DLD1 (cell line): ENCODE data around the gene NDUFS1.
"Not testable (repeated sequence)": the region's sequence is repeated elsewhere in the genome, so short reads cannot be mapped to it uniquely, and the experiment has no call there.

Experiments
- in situ Hi-C: cut with HindIII; loops from 2 replicates; pipeline ENCODE4 v1.10.0; 2017; ENCODE audit warnings: low sequenced_read_pairs

NDUFS1 gene

DNA sequence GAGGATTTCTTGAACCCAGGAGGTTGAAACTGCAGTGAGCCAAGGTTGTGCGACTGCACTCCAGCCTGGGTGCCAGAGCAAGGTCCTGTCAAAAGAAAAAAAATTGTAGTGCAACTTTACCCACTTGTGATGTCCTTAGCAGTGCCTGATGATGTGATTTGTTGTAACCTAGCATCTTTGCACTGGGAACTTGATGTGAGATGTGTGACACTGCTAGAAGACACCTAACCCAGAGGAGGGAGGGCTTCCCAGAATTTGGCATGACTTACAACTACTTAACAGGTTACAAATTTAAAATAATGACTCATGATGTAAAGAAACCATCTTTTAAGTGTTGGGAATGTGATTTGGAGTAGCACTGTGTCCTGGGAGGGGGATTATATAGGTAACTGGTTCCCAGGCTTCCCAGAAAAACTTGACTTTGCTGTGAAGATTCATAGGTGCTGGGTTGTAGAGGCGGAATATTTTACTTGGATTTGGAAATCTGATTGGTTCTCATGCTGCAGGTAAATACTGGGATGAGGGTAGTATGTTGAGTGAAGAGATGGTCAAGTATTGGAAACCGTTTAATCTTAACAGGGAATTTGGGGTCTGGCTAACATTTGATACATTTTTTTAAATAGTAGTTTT, 4.1 kb upstream of the NDUFS1 start:
- in situ Hi-C loops, result no loop called here

DNA sequence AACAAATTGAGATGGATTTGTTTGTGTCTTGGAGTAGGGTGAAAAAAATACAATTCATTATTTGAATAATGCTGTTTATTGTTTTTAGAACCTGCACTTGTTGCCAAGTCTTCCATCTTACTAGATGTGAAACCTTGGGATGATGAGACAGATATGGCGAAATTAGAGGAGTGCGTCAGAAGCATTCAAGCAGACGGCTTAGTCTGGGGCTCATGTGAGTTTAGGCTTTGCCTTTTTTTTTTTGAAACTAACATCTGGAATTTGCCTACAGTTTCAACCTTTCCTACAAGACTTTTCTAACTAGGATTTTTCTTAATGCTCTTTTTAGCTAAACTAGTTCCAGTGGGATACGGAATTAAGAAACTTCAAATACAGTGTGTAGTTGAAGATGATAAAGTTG, 3.2 kb upstream of the NDUFS1 start:
- in situ Hi-C loops, result not testable (repeated sequence)

- in situ Hi-C loops, result no loop called here
Measured at GRCh38 chr2:206160807-206161179, 1.5 kb upstream of the NDUFS1 start.

DNA sequence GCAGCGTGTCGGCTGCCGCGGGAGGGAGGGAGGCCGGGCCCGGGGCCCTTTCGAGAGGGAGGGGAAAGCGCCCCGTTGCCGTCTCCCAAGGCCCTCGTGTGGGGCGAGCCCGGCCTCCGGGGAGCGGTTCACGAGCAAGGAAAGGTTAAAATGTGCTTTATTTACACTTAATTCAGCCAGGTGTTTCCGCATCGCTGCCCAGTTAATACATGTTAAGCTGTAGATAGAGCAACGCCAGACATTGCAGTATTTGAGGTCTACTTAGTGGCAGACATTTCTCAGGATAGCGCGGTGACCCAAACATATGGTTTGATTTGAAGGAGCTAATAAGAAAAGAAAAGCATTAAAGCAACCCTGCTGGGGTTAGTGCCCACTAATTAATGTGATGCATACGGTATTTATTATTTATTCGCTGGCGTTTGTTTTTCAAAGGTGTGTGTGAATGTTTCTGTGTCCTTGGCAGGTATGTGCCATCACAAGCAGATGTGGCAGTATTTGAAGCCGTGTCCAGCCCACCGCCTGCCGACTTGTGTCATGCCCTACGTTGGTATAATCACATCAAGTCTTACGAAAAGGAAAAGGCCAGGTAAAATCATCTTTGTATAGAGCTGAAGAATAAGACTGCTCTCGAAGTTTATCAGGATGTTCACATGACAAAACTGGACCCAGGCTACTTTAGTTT, 1.0 kb upstream of the NDUFS1 start:
- in situ Hi-C loops, result no loop called here

DNA sequence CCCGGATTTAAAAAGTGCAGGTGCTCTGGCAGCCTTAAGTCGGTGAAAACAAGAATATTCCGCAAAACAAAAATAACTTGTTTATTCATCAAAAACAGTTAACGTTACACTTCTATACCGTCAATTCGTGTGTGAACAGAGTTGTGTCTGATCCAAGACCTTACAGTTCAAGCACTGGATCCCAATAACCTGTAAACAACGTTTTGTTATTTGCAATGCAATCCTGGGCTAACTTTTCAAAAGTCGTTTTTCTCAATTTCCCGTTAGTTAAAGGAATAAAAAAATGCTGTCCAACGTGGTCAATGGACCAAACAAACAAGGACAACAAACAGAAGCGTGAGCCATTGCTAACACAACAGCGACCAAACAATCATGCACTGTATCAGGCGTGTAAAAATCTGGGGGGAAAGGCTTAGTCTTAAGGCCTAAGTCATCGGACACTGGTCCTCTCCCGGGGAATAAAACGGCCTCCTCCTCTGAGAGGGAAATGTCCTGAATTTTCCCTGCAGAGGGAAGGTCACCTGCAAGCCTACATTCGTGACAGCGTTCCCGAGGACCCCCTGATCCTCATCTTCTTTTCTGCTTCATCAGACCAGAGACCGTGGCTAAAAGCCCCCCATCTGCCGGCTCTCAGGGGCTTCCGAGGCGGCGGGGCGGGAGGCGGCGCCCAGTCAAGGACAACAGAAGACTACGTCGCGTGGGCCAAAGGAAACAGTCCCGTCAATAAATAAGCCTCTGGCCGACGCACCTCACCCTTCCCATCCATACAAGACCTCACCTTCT, 490 bp downstream of the NDUFS1 start:
- in situ Hi-C loops, result no loop called here

DNA sequence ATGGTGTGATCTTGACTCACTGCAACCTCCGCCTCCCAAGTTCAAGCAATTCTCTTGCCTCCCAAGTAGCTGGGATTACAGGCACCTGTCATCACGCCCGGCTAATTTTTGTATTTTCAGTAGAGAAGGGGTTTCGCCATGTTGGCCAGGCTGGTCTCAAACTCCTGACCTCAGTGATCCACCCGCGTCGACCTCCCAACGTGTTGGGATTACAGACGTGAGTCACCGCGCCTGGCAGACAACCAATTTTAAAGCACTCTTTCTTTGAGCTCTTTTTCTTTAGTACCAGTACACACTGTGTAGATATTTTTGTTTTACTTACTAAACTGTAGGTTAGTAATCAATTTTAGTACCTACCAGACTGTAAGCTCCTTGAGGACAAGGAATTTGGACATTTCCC, 2.2 kb downstream of the NDUFS1 start:
- in situ Hi-C loops, result not testable (repeated sequence)

DNA sequence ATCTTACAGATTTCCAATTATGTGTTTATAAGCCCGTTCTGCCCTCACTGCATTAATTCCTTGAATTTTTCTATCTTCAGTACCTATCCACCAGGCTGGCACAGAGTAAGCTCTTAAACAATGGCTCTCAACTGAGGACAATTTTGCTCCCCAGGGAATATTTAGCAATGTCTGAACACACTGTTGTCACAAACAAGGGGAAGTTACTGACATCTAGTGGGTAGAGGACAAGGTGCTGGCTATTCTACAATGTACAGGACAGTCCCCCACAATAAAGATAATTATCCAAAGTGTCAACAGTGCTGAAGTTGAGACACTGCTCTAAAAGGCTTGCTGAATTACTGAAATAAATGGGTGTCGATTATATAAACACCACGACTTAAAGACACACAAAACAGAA, 5.0 kb downstream of the NDUFS1 start:
- in situ Hi-C loops, result no loop called here

DNA sequence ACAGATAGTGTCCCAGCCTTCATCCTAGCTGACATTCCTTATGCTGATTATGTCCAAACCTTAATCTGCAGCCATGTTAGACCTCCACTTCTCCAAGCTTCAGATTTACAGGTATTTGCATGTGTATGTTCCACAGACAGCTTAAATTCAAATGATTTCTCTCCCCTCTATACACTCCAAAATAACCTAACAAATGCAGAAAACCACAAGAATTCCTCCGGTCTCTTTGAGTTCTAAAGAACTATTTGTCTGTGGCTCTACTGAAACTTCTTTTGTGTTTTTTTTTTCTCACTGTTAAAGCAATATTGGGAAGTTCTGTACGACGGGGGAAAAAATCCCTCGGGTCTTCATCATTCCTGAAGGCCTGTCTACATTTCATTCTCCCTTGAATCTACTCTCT, 8.6 kb downstream of the NDUFS1 start:
- in situ Hi-C loops, result no loop called here

DNA sequence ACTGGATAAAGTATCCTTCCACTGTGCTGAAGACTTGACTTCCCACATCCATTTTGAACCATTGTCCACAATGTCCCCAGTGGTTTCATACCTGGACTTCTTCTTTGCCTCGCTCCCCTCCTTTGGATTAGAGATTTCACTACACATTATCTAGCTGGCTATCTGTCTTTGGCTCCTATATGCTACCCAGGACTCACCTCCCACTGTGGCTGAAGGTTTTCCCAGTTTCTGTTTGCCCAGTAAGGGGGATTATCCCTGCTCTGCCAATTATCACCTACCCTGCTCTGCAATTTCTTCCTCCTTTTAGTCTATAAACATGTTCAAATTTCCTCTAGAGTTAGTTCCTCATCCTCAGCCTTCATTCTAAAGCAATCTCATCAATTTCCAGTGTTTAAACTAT, 9.1 kb downstream of the NDUFS1 start:
- in situ Hi-C loops, result no loop called here

GRCh38 chr2:206149330-206149729, 9.9 kb downstream of the NDUFS1 start:
- in situ Hi-C loops, result no loop called here

- in situ Hi-C loops, result no loop called here
Measured at GRCh38 chr2:206145665-206146064, 13.6 kb downstream of the NDUFS1 start.

DNA sequence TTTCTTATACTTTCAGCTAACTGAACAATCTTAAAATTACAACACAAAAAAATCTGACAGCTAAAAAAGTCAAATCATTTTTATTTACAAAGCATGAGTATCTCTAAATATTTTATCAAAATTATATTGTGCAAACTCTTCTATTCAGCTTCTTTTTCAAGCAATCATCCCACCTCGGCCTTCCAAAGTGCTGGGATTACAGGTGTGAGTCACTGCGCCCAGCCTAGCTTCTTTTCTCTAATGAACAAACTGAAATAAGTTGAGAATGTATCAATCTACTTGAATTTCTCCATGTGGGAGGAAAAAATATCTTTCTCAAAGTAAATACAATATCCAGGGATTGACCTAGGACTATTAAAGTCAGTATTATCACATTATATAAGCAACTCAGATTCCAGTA, 14.9 kb downstream of the NDUFS1 start:
- in situ Hi-C loops, result no loop called here

DNA sequence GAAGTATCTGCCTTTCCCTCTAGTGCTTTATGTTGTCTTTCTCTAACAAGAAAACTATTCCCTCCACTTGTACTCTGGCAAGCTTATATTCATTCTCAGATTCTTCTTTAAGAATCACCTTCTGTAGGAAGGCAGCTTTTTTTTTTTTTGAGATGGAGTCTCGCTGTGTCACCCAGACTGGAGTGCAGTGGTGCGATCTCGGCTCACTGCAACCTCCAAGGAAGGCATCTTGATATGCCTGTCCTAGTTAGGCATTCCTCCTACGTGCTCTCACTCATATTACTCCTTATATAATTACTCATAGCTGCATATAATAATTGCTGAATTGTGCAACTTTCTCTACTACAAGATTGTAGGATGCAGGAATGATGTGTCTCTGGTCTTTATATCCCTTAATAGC, 15.8 kb downstream of the NDUFS1 start:
- in situ Hi-C loops, result no loop called here

DNA sequence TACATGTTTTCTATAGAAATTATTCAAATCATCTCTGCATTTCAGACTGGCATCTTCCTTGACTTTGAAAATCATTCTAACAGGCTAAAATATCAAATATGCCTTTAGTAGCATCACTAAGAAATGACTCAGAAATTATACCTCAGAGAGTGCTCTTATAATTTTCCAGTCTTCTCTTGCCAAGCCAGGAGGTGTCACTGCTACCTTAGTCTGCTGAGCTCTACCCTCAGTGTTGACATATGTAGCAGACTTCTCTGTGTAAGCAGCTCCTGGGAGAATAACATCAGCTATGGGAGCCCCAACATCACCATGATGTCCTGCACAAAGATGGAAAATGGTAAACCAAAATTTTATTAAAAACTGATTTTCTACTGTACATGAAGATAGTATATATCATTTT, 31.6 kb downstream of the NDUFS1 start:
- in situ Hi-C loops, result no loop called here

DNA sequence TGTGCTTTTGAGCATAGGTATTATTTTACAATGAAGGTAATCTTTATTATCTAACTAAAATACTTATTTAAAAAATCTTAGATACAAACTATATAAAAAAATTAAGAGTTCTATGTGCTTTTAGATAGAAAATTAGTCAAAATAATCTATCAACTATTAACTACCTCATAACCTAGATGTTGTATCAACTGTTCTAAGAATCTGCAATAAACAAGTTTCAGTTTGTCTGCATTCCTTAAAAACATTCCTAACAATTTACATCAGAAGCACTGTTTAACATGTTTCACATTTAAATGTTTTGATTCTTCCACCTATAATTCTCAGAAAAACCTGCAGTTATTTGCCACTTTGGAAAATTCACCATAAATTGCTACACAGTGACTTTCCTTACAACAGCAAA, 33.3 kb downstream of the NDUFS1 start:
- in situ Hi-C loops, result no loop called here

GRCh38 chr2:206122569-206122968, 36.7 kb downstream of the NDUFS1 start:
- in situ Hi-C loops, result not testable (repeated sequence)

DNA sequence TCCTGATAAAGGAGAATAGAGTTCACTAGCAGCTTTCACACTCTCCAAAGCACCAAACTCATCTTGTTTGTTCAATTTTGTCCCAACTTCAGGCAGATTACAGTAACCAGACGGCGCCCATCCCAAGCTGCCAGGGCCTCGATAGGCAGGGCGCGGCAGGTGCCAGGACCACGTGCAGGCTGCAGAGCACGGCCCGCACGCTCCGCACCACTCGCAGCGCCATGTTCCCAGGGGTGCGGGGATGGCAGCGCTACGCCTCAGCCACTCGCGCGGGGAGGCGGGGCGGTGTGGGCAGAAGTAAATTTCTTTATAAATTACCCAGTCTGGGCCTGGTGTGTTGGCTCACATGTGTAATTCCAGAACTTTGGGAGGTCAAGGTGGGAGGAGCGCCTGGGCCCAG, 43.0 kb downstream of the NDUFS1 start:
- in situ Hi-C loops, result no loop called here

DNA sequence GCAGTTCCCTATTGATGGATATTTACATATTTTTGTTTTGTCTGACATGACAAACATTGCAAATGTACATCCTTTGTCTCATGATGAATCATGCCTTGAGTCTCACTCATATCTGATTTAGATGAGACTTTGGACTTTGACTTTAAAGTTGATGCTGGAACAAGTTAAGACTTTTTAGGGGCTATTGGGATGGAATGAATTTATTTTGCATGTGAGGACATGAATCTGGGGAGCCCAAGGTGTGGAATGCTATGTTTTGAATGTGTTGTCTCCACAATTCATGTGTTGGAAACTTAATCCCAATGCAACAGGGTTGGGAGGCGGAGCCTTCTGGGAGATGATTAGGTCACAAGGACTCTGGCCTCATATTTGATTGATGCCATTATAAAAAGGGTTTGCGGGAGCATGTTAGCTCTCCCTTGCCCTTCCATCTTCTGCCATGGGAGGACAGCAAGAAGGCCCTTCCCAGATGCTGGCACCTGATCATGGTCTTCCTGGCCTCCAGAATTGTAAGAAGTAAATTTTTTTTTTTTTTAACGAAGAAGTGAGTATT, 44.1 kb downstream of the NDUFS1 start:
- in situ Hi-C loops, result no loop called here

- in situ Hi-C loops, result no loop called here
Measured at GRCh38 chr2:206112846-206113547, 46.2 kb downstream of the NDUFS1 start.

- in situ Hi-C loops, result no loop called here
Measured at GRCh38 chr2:206112108-206112507, 47.1 kb downstream of the NDUFS1 start.

DNA sequence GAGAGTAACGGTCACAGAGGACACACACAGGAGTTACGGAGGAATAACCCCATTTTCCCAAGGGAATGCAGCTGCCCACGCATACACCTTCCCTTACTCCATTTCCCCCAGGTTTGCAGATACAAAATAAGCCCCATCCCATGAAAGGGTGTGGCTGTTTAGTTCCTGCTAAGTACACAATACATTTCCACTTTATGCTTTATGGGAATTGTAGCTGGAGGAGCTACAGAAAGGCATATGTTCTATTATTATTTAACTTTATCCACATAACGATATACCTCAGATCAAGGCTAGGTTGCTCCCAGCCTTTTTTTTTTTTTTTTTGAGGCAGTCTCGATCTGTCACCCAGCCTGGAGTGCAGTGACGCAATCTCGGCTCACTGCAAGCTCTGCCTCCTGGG, 50.5 kb downstream of the NDUFS1 start:
- in situ Hi-C loops, result no loop called here
